HG02970 (cell line): ENCODE measurements around the gene VSX2.

Experiments used
- ATAC-seq: cut with Tn5 transposase; IDR thresholded peaks from one replicate; pipeline ENCODE4 v1.9.1; 2021; ENCODE audit warnings: mild to moderate bottlenecking, moderate library complexity, moderate number of reproducible peaks; ENCODE audit not compliant: unreplicated experiment, low FRiP score

VSX2 gene

DNA sequence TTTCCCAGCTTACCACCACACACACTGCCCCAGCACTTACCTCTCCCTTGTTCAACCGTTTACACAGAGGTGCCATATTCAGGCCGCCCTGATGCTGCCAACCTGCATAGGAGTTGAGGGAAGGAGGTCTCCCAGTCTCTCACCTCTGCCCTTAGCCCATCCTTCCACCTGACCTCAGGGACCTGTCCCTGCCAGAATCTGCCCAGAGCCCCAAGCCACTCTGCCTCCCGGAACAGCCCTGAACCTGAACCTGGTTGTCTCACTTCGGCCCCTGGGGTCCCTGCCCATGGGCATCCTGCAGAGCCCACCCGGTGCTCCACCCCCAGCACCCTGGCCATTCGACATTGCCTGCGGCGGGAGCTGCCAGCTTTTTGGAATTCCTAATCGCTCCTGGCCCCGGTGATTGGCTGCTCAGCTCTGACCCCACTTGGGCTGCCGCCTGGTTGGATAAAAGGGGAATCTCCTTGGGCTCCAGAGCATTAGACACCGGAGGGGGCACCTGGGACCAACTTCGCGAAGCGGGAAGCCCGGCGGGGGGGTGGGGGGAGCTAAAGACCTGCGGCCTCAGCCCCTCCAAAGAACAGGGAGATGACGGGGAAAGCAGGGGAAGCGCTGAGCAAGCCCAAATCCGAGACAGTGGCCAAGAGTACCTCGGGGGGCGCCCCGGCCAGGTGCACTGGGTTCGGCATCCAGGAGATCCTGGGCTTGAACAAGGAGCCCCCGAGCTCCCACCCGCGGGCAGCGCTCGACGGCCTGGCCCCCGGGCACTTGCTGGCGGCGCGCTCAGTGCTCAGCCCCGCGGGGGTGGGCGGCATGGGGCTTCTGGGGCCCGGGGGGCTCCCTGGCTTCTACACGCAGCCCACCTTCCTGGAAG is at the start of gene VSX2:
VSX2 (plus strand) TSS at position 476 of the 874 bp plus-strand sequence; CDS start at position 589, 113 bp downstream.
- ATAC-seq = no peak

DNA sequence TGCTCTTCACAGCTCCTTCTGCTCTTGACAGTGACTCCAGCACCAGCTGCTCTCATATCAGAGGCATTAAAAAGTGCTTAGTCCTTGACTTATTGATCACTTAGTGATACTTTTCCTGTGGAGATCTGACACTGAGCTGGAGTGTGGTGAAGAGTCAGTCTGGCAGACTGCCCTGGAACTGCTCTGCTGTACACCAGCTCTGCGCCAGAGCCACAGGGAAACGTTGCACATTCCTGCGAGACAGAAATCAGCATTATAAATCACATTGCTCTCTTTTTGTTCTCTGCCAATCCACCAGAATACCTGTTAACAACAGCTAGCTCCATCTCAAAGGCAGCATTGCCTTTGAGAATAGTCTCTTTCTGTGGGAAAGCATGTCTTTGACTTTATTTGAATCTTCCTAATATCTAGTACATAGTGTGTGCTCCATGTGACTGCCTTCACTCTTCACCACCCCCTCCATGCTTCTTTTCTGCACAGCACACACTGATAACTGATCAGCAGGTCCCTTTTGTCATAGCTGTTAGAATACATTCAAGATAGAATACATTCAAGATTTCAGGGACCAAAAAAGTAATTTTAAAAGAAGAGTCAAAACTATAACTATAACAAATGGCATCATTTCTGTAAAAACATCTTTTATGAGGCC is 48.2 kb upstream of the VSX2 start:
- ATAC-seq = no peak

DNA sequence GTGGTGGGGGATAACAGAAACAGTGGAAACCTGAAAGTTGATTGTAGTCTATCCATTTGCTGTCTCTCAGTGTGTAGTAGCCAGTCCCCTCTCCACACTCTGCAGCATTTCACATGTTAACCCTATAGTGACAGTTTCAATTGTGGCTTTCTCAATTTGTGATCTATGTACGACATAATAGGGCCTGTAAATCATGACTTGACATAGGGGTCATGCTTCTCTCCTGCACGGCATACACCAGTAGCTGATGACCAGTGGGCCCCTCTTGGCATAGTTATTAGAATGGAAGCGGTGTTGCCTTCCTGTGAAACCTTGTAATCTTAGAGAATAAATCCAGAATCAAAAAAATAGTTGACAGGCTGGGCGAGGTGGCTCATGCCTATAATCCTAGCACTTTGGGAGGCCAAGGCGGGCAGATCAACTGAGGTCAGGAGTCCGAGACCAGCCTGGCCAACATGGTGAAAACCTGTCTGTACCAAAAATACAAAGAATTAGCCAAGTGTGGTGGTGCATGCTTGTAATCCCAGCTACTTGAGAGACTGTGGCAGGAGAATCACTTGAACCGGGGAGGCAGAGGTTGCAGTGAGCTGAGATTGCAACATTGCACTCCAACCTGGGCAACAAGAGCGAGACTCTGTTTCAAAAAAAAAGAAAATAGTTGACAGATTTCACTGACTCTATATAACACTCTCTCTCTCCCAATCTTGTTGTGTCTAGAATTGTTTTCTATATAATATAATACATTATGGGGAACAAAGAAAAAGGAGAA is 44.6 kb upstream of the VSX2 start:
- no peak for ATAC-seq

DNA sequence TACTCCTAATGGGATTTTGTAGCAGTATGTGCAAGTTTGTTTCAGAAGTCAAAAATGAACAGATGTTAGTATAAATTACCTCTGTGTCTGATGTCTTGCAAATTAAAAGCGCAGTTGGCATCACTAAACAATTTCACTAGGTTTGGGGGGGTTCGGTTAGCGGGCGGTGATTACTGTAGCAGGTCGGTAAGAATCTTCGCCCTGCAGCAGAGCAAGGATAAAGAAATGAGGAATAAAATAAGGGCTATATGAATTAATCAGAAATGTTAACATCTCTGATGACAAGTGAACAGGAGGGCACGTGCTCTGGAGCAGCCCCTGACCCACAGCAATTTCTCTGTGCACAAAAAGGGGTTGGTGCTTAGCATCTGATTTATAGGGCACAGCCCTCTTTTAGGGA is 43.6 kb upstream of the VSX2 start:
- ATAC-seq = no peak

DNA sequence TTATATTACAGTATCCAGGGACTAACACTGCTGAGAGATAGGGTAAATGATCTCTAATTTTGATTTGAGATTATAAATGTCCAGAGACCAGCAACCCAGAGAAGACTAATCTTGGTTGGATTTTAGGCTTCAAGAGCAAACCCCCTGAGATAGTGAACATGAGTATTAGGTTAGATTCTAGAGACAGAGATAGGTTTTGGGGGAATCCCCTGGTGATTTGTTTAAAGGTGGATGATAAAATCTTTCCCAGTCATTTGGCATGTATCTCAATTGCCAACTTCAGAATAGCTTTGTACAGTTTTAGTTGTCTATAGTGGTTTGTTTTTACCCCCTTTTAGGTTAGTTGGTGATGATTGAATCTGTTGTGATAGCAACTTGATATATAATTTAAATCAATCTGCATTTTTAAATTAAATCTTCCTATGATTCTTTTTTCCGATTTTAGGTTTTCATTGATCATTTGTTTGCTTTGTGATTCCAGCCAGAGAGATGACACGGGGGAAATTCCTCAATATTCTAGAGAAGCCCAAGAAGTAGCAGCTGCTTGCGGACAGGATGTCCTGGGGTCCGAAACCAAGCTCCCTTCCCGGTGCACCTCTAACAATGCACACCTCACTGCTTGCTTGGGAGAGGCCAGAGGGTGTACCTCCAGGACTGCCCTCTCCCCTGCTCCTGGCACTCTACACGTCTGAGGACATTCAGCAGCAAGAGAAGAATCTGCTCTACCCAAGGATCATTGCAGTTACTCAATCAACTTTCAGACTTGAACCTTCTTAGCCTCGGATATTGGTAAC is 40.6 kb upstream of the VSX2 start:
- no peak for ATAC-seq

DNA sequence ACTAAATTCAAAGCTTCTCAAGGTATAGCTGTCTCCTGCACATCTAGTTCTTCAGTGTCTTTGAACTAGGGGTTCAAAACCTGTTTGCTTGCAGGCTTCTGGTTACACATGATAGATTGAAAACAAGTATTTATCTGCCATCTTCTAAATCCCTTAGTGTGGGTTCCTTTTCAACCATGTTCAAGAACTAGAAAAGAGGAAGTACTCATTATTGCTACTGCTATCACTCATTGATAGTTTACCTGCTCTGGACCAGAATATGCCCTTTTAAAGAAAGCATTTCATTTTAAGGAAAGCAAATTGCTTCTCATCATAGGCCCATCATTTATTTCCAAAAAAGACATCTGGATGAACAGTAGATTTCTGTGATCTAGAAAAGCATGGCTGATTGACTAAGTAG is 37.1 kb upstream of the VSX2 start:
- ATAC-seq = no peak

DNA sequence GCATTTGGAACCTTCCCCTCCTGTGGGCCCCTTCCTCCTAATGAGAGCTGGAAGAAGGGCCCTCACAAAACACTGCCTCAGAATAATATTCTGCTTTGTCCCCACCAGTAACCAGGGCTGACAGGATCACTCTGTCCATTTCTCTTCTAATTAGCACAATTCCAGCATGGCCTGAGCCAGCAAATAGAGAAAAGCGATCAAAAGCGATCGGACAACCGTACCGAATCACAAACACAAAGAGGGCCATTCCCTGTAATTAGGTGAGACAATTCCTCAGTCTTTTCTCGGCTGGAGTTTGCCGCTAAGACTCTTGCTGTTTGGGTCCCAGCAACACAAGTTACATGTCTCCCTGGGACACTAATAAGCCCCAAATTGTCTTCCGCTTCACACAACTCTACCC is 35.6 kb upstream of the VSX2 start:
- no peak for ATAC-seq

DNA sequence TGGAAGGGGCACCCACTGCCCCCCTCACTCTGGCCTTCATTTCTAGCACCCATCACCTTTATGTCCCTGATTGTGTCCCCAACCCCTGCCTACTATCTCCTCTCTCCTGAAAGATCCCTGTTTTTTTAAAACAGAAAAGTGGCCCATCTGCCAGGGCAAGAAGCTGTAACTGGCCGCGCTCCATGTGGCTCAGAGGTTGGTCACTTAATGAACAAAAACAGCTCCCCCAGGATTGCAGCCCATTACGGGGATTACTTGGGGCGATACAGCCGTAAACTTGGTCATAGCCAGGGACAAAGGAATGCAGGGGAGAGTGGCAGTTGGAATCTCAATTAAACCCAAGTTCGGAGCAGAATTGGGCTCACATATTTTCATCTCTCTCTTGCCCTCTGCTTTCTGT is 34.8 kb upstream of the VSX2 start:
- no peak for ATAC-seq

DNA sequence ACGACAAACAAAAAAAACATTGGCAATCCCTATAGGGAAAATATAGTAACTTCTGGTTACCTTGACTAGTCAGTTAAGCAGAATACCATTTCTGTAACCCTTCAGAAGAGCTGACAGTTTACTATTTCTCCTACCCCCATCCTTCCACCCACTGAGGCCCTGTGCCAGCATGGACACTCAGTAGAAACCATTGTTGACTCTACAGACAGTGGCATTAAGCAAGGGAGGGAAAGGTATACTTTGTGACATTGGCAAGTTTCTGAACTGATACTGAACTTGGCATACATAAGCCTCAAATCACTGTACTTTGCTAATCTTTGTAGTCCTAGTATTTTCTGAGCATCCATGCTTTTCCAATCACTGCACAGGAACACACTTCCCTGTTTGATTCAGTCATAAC is 33.4 kb upstream of the VSX2 start:
- ATAC-seq = no peak

DNA sequence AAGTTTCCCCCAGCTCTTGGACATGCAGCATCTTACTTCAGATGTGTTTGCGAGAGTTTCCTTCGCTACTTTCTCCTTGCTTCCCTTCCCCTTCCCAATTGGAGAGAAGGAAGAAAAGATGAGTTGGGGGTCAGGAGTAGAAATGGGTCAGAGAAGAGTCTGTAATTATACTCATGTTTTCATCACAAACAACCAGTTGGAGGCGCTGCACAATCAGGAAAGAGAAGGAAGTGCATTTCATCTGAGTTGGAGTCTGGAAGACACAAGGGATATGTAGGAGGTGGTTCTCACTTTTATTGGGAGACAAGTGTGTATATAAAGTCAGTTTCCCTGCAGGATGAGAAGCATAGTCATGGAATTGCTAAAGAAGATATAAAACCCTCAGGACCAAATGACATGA is 31.3 kb upstream of the VSX2 start:
- ATAC-seq = no peak

DNA sequence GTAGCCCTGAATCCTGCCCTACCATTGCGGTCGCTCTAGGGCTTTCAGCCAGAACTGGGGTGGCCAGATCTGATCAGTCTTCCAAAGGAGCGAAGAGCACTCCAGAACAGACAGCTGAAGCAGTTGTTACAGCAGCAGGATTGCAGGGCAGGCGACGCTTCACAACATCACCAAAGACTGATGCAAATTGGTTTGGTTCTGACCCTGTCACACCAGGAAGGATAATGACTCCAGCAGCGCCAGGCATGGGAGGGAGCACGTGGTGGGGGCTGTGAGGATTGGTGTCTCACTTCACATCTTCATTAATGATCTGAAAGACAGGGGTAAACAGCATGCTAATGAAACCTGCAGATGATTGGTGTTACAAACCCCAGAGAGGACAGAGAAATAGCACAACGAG is 30.6 kb upstream of the VSX2 start:
- ATAC-seq = no peak

DNA sequence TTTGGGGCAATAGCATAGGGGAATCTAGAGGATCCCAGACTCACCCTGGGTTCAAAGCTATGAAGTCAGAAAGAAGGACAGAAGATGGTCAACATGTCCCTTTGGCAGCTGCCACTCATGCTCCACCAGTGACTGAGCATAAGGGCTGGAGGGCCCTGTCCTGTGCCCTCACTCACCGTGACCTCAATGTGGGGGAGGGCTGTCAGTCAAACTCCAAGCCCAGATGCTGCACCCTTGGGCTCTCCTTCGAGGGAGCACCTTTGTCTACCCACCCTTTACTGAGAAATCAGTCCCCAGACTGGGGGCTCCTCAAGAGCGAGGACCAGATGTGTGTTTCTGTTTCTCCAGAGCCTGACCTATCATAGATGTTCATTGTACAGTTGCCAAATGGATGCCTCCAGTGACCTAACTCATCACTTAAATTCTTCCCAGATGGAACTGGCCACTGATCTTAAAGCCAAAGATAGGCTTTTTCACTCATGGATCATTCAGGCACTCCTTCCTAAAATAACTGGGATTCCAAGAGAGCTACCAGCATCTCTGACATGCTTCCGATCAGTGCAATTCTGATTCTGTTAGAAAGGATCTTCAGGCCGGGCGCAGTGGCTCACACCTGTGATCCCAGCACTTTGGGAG is 27.2 kb upstream of the VSX2 start:
- no peak for ATAC-seq

DNA sequence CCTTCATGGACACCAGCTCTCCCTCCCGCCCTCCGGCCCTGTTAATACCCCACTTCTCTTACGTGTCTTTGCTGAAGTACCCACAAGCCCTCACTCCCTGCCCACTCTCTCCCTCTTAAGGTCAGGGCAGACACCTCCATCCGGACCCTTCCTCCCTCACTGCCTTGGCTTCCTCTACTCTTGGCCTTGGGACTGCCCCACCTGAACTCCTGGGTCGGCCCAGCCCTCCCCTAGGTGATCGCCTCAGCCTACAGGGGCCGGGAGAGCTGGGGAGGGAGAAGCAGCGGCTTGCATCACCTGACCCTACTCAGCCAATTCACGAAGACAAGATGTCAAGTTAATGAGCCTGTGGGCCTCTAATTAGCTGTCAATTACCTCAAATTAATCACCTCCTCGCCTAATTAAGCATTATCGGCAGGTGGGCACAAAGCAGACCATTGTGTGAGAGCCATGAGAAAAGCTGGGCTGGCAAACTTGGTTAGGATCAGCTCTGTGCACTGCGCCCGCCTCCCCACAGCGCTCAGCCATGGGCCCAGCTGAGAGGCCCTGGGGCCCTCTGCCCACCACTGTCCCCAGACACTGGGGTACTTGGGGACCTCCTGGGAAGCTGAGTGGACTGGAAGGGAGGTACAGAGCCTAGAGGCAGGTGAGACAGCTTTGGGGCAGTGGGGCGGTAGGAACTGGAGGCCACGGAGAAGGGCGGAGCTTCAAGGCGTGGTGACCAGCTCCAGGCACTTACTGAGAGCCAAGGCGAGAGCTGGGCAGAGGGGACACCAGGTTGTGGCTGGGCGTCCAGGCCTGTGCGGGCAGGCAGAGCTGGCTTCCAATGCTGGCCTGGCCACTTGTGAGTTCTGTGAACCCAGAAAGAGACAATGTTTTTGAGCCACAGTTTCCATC is 25.1 kb upstream of the VSX2 start:
- ATAC-seq = no peak

DNA sequence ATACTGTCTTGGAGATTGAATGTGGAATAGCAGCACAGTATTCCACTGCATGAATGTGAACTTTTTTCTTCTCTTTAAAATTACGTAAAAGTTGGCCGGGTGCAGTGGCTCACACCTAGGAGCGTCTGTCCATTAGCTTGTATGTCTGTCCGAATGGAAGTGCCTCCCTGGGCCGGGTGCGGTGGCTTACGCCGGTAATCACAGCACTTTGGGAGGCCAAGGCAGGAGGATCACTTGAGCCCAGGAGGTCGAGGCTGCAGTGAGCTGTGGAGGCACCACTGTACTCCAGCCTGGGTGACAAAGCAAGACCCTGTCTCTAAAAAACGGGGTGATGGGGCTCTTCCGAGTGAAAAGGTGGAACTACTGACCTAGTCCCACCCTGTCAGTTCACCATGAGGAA is 22.6 kb upstream of the VSX2 start:
- no peak for ATAC-seq

DNA sequence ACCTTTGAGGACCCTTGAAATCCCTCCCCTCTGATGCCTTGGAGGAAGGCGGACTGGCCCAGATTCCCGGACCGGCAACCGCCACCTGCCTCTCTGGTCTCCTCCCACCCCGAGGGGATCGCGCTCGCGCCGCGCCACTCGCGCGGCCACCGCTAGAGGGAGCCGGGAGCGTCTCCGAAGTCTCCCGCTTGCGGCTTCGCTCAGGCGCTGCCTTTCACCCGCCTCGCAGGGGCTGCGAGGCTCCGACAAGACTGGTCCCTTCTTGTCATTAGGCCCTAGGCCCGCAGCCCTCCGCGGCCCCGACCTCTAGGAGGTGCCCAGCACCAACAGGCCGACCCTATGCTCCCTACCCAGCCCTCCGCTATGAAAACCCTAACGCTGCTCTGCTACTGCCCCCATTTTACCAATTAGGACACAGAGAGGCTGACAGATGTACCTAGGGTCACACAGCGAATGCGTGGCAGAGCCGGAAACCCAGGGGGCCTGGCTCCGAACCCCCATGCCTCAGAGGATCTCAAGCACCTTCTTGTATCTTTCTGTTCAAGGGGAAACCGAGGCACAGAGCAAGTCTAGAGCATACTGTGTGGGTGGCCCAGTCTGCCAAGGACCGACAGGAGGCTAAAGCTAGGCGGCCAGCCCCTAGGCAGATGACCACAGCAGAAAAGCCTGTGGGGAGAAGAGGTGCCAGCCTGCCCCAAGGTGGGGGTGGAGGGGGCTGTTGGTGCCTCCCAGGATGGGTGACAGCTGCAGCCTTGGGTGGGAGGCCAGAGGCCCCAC is 21.4 kb upstream of the VSX2 start:
- ATAC-seq = no peak

DNA sequence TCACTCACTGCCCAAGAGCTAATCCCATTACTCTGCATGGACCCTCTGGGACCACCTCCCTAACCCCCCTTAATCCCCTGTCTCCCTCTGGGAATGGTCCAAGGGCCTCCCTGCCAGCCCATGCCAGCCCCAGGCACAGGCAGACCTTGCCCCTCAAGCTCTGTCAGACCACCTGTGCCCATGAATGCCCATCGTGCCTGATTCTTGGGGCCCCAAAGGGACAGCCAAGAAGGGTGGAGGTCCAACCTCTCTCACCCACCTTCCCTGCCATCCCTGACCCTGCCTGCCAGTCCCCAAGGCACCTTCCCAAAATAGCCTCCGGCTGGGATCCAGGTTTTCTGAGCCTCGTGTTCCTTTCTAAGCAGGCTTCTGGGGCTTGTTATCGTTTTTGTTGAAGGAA is 20.8 kb upstream of the VSX2 start:
- ATAC-seq = no peak

DNA sequence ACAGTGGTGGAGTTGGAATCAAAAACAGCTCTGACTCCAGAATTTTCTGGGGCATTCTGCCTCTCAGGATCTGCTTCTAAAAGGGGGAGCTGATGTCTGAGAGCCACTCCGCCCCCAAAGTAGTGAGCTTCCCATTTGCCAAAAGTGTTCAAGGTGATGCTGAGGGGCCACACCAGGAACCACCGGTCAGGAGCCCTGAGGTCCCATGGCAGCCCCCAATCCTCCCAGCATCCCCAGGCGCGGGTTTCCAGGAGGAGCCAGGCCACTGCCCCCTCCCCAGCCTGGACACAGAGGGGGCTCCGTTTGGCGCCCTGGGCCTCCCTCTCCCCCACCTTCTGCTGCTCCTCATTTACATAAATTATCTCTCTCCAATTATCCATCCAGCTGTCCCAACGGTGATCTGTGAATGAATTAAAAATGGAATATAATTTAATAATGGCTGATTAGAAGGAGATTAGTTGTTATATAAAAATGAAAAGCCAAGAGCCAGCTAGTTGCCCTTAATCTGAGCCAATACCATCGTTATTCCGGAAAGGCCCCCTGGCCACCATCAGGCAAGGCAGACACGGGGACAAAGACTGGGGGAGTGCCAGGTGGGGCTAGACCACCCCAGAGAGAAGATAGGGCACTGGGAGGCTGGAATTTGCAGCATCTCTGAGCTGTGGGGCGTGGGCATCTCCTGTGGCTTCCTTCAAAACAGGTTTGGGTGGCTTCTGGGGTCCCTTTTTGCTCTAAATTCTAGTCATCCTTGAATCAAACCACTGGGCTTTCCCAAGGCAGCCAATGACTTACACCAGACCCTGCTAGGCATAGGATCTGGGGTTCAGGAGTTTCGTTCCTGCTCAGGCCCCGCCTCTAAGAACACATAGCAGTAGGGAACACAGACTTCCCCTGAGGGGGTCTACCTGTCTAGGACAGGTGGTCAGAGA is 19.7 kb upstream of the VSX2 start:
- ATAC-seq = no peak
